SU-DHL-6 (cell line): ENCODE measurements around the gene STYX.
A peak's percentile ranks its signal among the peaks of the same experiment; 100 is the strongest.
"Not testable (repeated sequence)": the region's sequence is repeated elsewhere in the genome, so short reads cannot be mapped to it uniquely, and the experiment has no call there.

Source experiments
- H2AFZ ChIP-seq: fragments of 200-600 bp; sonication (generic); 2 replicates; pipeline ENCODE4 v1.6.1; 2014; ENCODE audit warnings: low read depth, mild to moderate bottlenecking, moderate library complexity, mixed read lengths, antibody characterized with exemption, low read length; ENCODE audit not compliant: severe bottlenecking
- H3F3A ChIP-seq: fragments of 200-600 bp; shearing (Covaris generic); 2 replicates; pipeline ENCODE4 v1.6.0; 2016; ENCODE audit warnings: antibody characterized with exemption, mild to moderate bottlenecking; ENCODE audit not compliant: insufficient read depth
- H3K27ac ChIP-seq: fragments of 200-600 bp; sonication (generic); 2 replicates; pipeline ENCODE4 v1.5.1; 2016; ENCODE audit warnings: low read depth, mild to moderate bottlenecking, low read length, moderate library complexity, mixed read lengths
- H3K27me3 ChIP-seq: fragments of 200-600 bp; sonication (generic), shearing (Covaris generic); 2 replicates; pipeline ENCODE4 v1.6.0; 2014; ENCODE audit warnings: mild to moderate bottlenecking, low read length
- H3K36me3 ChIP-seq: fragments of 200-600 bp; sonication (generic); 2 replicates; pipeline ENCODE4 v1.6.1; 2014; ENCODE audit warnings: mild to moderate bottlenecking, low read length, mixed read lengths
- H3K4me2 ChIP-seq: fragments of 300-600, 200-600 bp; shearing (Covaris generic), sonication (generic); 2 replicates; pipeline ENCODE4 v1.6.0; 2014; ENCODE audit warnings: low read length, low read depth, mild to moderate bottlenecking; ENCODE audit not compliant: poor library complexity, severe bottlenecking
- H3K4me3 ChIP-seq: fragments of 200-600 bp; sonication (generic); 2 replicates; pipeline ENCODE4 v1.5.1; 2014; ENCODE audit warnings: antibody characterized with exemption, low read length, mild to moderate bottlenecking, mixed read lengths; ENCODE audit not compliant: insufficient read depth, poor library complexity, severe bottlenecking
- H3K79me2 ChIP-seq: fragments of 200-600 bp; sonication (generic); 2 replicates; pipeline ENCODE4 v1.6.1; 2014; ENCODE audit warnings: mild to moderate bottlenecking, low read length, moderate library complexity; ENCODE audit not compliant: insufficient read depth
- H3K9ac ChIP-seq: fragments of 200-600 bp; sonication (generic); 2 replicates; pipeline ENCODE4 v1.7.0; 2014; ENCODE audit warnings: mild to moderate bottlenecking, low read length
- H3K9me2 ChIP-seq: fragments of 200-600 bp; sonication (generic); replicated peaks from 2 replicates; pipeline ENCODE4 v1.6.1; 2014; ENCODE audit warnings: low read length; ENCODE audit not compliant: insufficient read depth
- H3K9me3 ChIP-seq: fragments of 200-600 bp; sonication (generic); 2 replicates; pipeline ENCODE4 v1.6.1; 2014; ENCODE audit warnings: low read length, mixed read lengths; ENCODE audit not compliant: insufficient read depth
- H4K20me1 ChIP-seq: fragments of 200-600 bp; sonication (generic); 2 replicates; pipeline ENCODE4 v1.6.1; 2014; ENCODE audit warnings: low read depth, mild to moderate bottlenecking, antibody characterized with exemption, low read length, moderate library complexity, mixed read lengths
- EZH2phosphoT487 ChIP-seq: fragments of 200-600 bp; sonication (generic), shearing (Covaris generic); conservative IDR thresholded peaks from 2 replicates; pipeline ENCODE4 v1.6.1; 2018; ENCODE audit warnings: mild to moderate bottlenecking, antibody characterized with exemption, low read length, moderate library complexity, mixed read lengths
- TF ChIP-seq, protein P1 (sequence below): fragments of 200-600 bp; sonication (generic); IDR thresholded peaks from one replicate; pipeline ENCODE4 v1.5.1; 2017; ENCODE audit warnings: antibody characterized with exemption, mild to moderate bottlenecking, low read length, moderate library complexity; ENCODE audit not compliant: insufficient read depth, poor library complexity, severe bottlenecking

STYX gene

GRCh38 chr14:52716155-52716554 lies 13.8 kb upstream of the STYX start:
- Histone ChIP-seq H3K36me3 (peaks cover 67% of the 10 kb centered on the region), H3K27ac (no peak overlapping the region), H3K27me3 (no peaks in the 10 kb centered on the region), H3K9me2 (no peaks in the 10 kb centered on the region), H3K79me2 (no peaks in the 10 kb centered on the region; the same call in 1 of the 2 replicates), H4K20me1 (no peaks in the 10 kb centered on the region), H3K9me3 (no peaks in the 10 kb centered on the region), H3K4me3 (no peak overlapping the region), H3F3A (0 out of 2 replicates have a peak, but pooled peaks cover 4% of the 10 kb centered on the region), H3K4me2 (no peak overlapping the region), H3K9ac (no peak overlapping the region), H2AFZ (no peak overlapping the region)
- TF ChIP-seq, protein P1, sequence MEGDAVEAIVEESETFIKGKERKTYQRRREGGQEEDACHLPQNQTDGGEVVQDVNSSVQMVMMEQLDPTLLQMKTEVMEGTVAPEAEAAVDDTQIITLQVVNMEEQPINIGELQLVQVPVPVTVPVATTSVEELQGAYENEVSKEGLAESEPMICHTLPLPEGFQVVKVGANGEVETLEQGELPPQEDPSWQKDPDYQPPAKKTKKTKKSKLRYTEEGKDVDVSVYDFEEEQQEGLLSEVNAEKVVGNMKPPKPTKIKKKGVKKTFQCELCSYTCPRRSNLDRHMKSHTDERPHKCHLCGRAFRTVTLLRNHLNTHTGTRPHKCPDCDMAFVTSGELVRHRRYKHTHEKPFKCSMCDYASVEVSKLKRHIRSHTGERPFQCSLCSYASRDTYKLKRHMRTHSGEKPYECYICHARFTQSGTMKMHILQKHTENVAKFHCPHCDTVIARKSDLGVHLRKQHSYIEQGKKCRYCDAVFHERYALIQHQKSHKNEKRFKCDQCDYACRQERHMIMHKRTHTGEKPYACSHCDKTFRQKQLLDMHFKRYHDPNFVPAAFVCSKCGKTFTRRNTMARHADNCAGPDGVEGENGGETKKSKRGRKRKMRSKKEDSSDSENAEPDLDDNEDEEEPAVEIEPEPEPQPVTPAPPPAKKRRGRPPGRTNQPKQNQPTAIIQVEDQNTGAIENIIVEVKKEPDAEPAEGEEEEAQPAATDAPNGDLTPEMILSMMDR: no peak
- no peak for TF ChIP-seq EZH2phosphoT487

DNA sequence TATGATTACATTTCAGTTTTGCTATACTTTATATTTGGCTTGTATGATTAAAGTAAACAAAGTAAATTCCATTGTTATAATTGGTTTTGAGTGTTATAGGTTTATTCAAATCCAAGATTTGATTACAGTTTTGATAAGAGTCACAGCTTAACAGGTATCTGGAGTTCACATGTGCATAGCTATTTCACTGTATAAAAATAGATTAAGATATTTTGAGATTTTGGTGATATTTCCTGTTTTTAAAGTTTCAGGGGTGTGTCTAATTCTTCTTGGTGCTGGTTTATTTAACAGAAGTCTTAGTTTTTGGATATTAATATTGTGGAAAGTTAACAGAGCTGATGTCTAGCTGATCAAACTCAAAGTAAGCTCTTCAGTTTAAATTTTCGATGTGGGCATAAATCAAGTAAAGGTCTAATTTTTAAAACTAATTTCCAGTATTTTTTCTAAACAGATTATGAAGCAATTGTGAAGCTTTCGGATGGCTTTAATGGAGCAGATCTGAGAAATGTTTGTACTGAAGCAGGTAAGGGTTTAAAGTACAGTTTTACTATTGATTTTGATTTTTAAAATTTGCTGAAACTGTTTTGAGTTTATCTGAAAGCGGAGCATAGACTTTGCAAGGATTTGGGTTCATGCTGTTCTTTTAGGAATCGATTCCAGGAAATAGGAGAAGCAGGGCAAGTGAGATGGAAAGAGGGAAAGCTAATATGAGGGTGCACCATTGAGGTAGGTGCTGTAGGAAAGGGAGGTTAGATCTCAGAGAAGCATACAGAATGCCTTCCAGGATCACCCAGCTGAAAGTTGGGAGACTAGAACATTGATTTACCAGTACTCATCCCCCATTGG lies 6.2 kb upstream of the STYX start:
- Histone ChIP-seq H3K27me3 (no peaks in the 10 kb centered on the region), H3K27ac (peak overlapping the region; percentile 20; the same call in 1 of the 2 replicates), H3K9ac (no peak overlapping the region), H3K4me3 (no peak overlapping the region), H4K20me1 (no peaks in the 10 kb centered on the region), H3K9me3 (no peaks in the 10 kb centered on the region), H3F3A (peaks cover 14% of the 10 kb centered on the region), H3K79me2 (0 out of 2 replicates have a peak, but pooled peaks cover 3% of the 10 kb centered on the region), H3K9me2 (no peaks in the 10 kb centered on the region), H3K36me3 (peaks cover 56% of the 10 kb centered on the region), H3K4me2 (peak overlapping the region; percentile 2), H2AFZ (no peak overlapping the region)
- TF ChIP-seq, protein P1: no peak
- no peak for TF ChIP-seq EZH2phosphoT487

GRCh38 chr14:52724360-52724644 lies 5.7 kb upstream of the STYX start:
- no peak overlapping the region for H3K27ac ChIP-seq
- H4K20me1 ChIP-seq: no peaks in the 10 kb centered on the region
- peaks cover 19% of the 10 kb centered on the region for H3F3A ChIP-seq
- H3K4me2 ChIP-seq: no peak overlapping the region
- no peak overlapping the region for H2AFZ ChIP-seq
- TF ChIP-seq EZH2phosphoT487: no peak
- TF ChIP-seq, protein P1: no peak
- H3K27me3 ChIP-seq: no peaks in the 10 kb centered on the region
- no peak overlapping the region for H3K4me3 ChIP-seq
- no peak overlapping the region for H3K9ac ChIP-seq
- H3K36me3 ChIP-seq: peaks cover 50% of the 10 kb centered on the region
- 0 out of 2 replicates have a peak, but pooled peaks cover 3% of the 10 kb centered on the region for H3K79me2 ChIP-seq
- no peaks in the 10 kb centered on the region for H3K9me2 ChIP-seq
- H3K9me3 ChIP-seq: no peaks in the 10 kb centered on the region

DNA sequence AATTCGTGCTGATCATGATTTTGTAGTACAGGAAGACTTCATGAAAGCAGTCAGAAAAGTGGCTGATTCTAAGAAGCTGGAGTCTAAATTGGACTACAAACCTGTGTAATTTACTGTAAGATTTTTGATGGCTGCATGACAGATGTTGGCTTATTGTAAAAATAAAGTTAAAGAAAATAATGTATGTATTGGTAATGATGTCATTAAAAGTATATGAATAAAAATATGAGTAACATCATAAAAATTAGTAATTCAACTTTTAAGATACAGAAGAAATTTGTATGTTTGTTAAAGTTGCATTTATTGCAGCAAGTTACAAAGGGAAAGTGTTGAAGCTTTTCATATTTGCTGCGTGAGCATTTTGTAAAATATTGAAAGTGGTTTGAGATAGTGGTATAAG lies 2.5 kb upstream of the STYX start:
- H3K36me3 ChIP-seq: peaks cover 33% of the 10 kb centered on the region
- H3F3A ChIP-seq: peaks cover 21% of the 10 kb centered on the region

DNA sequence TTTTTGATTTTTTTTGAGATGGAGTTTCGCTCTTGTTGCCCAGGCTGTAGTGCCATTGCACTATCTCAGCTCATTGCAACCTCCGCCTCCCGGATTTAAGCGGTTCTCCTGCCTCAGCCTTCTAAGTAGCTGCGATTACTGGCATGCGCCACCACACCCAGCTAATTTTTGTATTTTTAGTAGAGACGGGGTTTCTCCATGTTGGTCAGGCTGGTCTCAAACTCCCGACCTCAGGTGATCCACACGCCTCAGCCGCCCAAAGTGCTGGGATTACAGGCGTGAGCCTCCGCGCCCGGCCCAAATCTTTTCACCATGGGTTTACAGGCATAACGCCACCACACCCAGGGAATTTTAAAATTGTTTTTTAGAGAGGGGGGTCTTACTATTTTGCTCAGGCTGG lies 931 bp upstream of the STYX start:
- H2AFZ ChIP-seq, H3K9ac ChIP-seq, H3K27me3 ChIP-seq, H3K27ac ChIP-seq, H4K20me1 ChIP-seq, H3K9me2 ChIP-seq, H3K9me3 ChIP-seq, H3K4me3 ChIP-seq: not testable (repeated sequence)
- H3K36me3 ChIP-seq: peaks cover 21% of the 10 kb centered on the region
- H3K79me2 ChIP-seq: peaks cover 35% of the 10 kb centered on the region
- peaks cover 21% of the 10 kb centered on the region for H3F3A ChIP-seq
- H3K4me2 ChIP-seq: peak overlapping the region; percentile 99

More for the DNA sequence above, 2.5 kb upstream of the STYX start:
- H3K4me3 ChIP-seq, H3K9me3 ChIP-seq, H3K9ac ChIP-seq, H3K27me3 ChIP-seq, H3K4me2 ChIP-seq, H3K27ac ChIP-seq, H3K9me2 ChIP-seq, H2AFZ ChIP-seq, H4K20me1 ChIP-seq: not testable (repeated sequence)
- H3K79me2 ChIP-seq: peaks cover 25% of the 10 kb centered on the region
